ENCODE measurements around the gene ERRFI1.
"Not testable (repeated sequence)": the region's sequence is repeated elsewhere in the genome, so short reads cannot be mapped to it uniquely, and the experiment has no call there.

The ERRFI1 gene

GRCh38 chr1:8026153-8026975 is at the start of gene ERRFI1:
TSS of gene ERRFI1 (minus strand) at chr1:8026309. CDS start at chr1:8015619, 10,690 bp downstream.
- peak; percentile 90 for DNase-seq (ENCODE audit: extremely low read depth, low read depth)
- TF ChIP-seq CTCF (IDR thresholded peaks at IDR 0.05; ENCODE audit: low read depth, low read length): no peak

- DNase-seq (ENCODE audit: extremely low read depth, low read depth): no peak
Measured at GRCh38 chr1:8075511-8076051, 49.5 kb upstream of the ERRFI1 start.

GRCh38 chr1:8073112-8073855 is 47.2 kb upstream of the ERRFI1 start:
- DNase-seq (ENCODE audit: extremely low read depth, low read depth): no peak
- no peak for TF ChIP-seq CTCF (IDR thresholded peaks at IDR 0.05; ENCODE audit: low read depth, low read length)

More at GRCh38 chr1:8075511-8076051, 49.5 kb upstream of the ERRFI1 start:
- no peak for TF ChIP-seq CTCF (IDR thresholded peaks at IDR 0.05; ENCODE audit: low read depth, low read length)

- TF ChIP-seq CTCF (IDR thresholded peaks at IDR 0.05; ENCODE audit: low read depth, low read length): no peak
- DNase-seq (ENCODE audit: extremely low read depth, low read depth): no peak
Measured at GRCh38 chr1:8070381-8070811, 44.3 kb upstream of the ERRFI1 start.

GRCh38 chr1:8069614-8070320 is 43.7 kb upstream of the ERRFI1 start:
- DNase-seq (ENCODE audit: extremely low read depth, low read depth): not testable (repeated sequence)

- DNase-seq (ENCODE audit: extremely low read depth, low read depth): no peak
- no peak for TF ChIP-seq CTCF (IDR thresholded peaks at IDR 0.05; ENCODE audit: low read depth, low read length)
Measured at GRCh38 chr1:8065369-8065768, 39.3 kb upstream of the ERRFI1 start.

GRCh38 chr1:8063298-8064036 is 37.4 kb upstream of the ERRFI1 start:
- DNase-seq (ENCODE audit: extremely low read depth, low read depth): no peak
- TF ChIP-seq CTCF (IDR thresholded peaks at IDR 0.05; ENCODE audit: low read depth, low read length): no peak

Measured in AG09319 (cell line).